Smooth muscle cell (in vitro differentiated cells): Measurements from ENCODE around the gene KRTAP19-1. TPM values are rescaled to one million over a fixed set of nuclear protein-coding genes. Genes with fewer than 3 reads are reported as not detected.

ENCODE experiments used
- DNase-seq: peaks from one replicate; lab custom pipeline; 2025; ENCODE audit not compliant: unreplicated experiment; lab: John Stamatoyannopoulos, UW
- H2AFZ ChIP-seq: fragments of 200-600 bp; sonication (generic); 2 replicates; pipeline ENCODE4 v1.6.0; 2016; ENCODE audit warnings: antibody characterized with exemption, low read depth, mild to moderate bottlenecking
- H3F3A ChIP-seq: fragments of 200-600 bp; sonication (generic); 2 replicates; pipeline ENCODE4 v1.6.0; 2017; ENCODE audit warnings: antibody characterized with exemption, low read depth
- H3K27ac ChIP-seq: fragments of 200-600 bp; sonication (generic); 2 replicates; pipeline ENCODE4 v1.5.1; 2016; ENCODE audit warnings: low read depth, mild to moderate bottlenecking
- H3K27me3 ChIP-seq: fragments of 200-600 bp; sonication (generic); 2 replicates; pipeline ENCODE4 v1.6.1; 2016; ENCODE audit warnings: low read depth, mild to moderate bottlenecking
- H3K36me3 ChIP-seq: fragments of 200-600 bp; sonication (generic); 2 replicates; pipeline ENCODE4 v1.5.1; 2016; ENCODE audit warnings: low read depth
- H3K4me1 ChIP-seq: fragments of 200-600 bp; sonication (generic); 2 replicates; pipeline ENCODE4 v1.5.1; 2016; ENCODE audit warnings: low read depth
- H3K4me2 ChIP-seq: fragments of 200-600 bp; sonication (generic); 2 replicates; pipeline ENCODE4 v1.6.0; 2016; ENCODE audit warnings: mild to moderate bottlenecking
- H3K4me3 ChIP-seq: fragments of 200-600 bp; sonication (generic); 2 replicates; pipeline ENCODE4 v1.5.1; 2016; ENCODE audit warnings: mild to moderate bottlenecking
- H3K79me2 ChIP-seq: fragments of 200-600 bp; sonication (generic); 2 replicates; pipeline ENCODE4 v1.6.0; 2016; ENCODE audit warnings: low read depth, mild to moderate bottlenecking
- H3K9ac ChIP-seq: fragments of 200-600 bp; sonication (generic); 2 replicates; pipeline ENCODE4 v1.6.0; 2016; ENCODE audit warnings: low read depth
- H3K9me3 ChIP-seq: fragments of 200-600 bp; sonication (generic); replicated peaks from 2 replicates; pipeline ENCODE4 v1.5.1; 2016; ENCODE audit warnings: low read depth
- H4K20me1 ChIP-seq: fragments of 200-600 bp; sonication (generic); 2 replicates; pipeline ENCODE4 v1.6.0; 2016; ENCODE audit warnings: low read depth
- WGBS: methylation state at CpG from one replicate; pipeline ENCODE4 v1.1.7; 2016; ENCODE audit warnings: low lambda C conversion rate; 5-methylcytosine and 5-hydroxymethylcytosine counted together
- polyA plus RNA-seq: library from polyadenylated mRNA; unstranded; fragments of >200 nt; fragmentation: Nextera tagmentation; extraction: Ambion mirVana; gene quantifications from 2 replicates; pipeline ENCODE4 v1.2.1, GENCODE V29; 2016
- small RNA-seq: library from RNA; depleted of rRNA; stranded (forward); fragments of <200 nt; gene quantifications from one replicate; pipeline ENCODE3, GENCODE V24; 2014
- total RNA-seq: library from RNA; depleted of rRNA; stranded (reverse); fragments of >200 nt; gene quantifications from 2 replicates; pipeline ENCODE4 v1.2.3, GENCODE V29; 2014
- TF ChIP-seq, protein P1 (sequence below): fragments of 200-600 bp; sonication (generic); IDR thresholded peaks from 2 replicates; pipeline ENCODE4 v1.5.1; 2017; ENCODE audit warnings: borderline replicate concordance, mild to moderate bottlenecking, antibody characterized with exemption; ENCODE audit not compliant: insufficient read depth, poor library complexity, severe bottlenecking

Gene KRTAP19-1
- total and polyA plus RNA-seq, 2 experiments from 2014 or later: 0.72 TPM; not detected in 1

GRCh38 chr21:30434033-30434631, 46.0 kb downstream of the KRTAP19-1 start:
- Histone ChIP-seq H4K20me1 (no peaks in the 10 kb centered on the region), H3K9me3 (no peaks in the 10 kb centered on the region), H3K9ac (no peak overlapping the region), H3K36me3 (no peaks in the 10 kb centered on the region), H3K4me2 (no peak overlapping the region), H3K27ac (no peak overlapping the region), H3K4me1 (no peaks in the 10 kb centered on the region), H3K4me3 (no peak overlapping the region), H3F3A (no peaks in the 10 kb centered on the region), H3K79me2 (no peaks in the 10 kb centered on the region), H3K27me3 (peaks cover 4% of the 10 kb centered on the region), H2AFZ (no peak overlapping the region)
- TF ChIP-seq, protein P1, sequence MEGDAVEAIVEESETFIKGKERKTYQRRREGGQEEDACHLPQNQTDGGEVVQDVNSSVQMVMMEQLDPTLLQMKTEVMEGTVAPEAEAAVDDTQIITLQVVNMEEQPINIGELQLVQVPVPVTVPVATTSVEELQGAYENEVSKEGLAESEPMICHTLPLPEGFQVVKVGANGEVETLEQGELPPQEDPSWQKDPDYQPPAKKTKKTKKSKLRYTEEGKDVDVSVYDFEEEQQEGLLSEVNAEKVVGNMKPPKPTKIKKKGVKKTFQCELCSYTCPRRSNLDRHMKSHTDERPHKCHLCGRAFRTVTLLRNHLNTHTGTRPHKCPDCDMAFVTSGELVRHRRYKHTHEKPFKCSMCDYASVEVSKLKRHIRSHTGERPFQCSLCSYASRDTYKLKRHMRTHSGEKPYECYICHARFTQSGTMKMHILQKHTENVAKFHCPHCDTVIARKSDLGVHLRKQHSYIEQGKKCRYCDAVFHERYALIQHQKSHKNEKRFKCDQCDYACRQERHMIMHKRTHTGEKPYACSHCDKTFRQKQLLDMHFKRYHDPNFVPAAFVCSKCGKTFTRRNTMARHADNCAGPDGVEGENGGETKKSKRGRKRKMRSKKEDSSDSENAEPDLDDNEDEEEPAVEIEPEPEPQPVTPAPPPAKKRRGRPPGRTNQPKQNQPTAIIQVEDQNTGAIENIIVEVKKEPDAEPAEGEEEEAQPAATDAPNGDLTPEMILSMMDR: peak; percentile 59
- no peak for DNase-seq
- WGBS: 24% methylated on average over 10 of the region's 10 CpGs

DNA sequence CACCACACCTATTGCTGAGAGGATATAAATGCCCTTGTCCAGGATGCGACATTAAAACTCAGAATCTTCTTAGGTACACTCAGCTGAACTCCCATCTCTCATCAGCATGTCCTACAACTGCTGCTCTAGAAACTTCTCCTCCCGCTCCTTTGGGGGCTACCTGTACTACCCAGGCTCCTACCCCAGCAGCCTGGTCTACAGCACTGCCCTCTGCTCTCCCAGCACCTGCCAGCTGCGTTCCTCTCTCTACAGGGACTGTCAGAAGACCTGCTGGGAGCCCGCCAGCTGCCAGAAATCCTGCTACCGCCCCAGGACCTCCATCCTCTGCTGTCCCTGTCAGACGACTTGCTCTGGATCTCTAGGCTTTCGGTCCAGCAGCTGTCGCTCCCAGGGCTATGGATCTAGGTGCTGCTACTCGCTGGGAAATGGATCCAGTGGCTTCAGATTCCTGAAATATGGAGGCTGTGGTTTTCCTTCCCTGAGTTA, 50.0 kb downstream of the KRTAP19-1 start, which contains the start of gene KRTAP13-4:
Gene KRTAP13-4, plus strand, starts transcription at position 51 of the 486 bp plus-strand sequence. Its CDS starts 56 bp downstream, at position 107.
- H4K20me1 ChIP-seq: no peaks in the 10 kb centered on the region
- WGBS: 78% methylated on average over 9 of the region's 9 CpGs
- H3K9me3 ChIP-seq: no peaks in the 10 kb centered on the region
- H3K27ac ChIP-seq: no peak within 1 kb of the TSS
- H3K27me3 ChIP-seq: peaks cover 4% of the 10 kb centered on the region
- H3K36me3 ChIP-seq: no peaks in the 10 kb centered on the region
- no peak within 1 kb of the TSS for H3K9ac ChIP-seq
- H3K4me2 ChIP-seq: no peak within 1 kb of the TSS
- no peak within 1 kb of the TSS for H2AFZ ChIP-seq
- H3K79me2 ChIP-seq: no peaks in the 10 kb centered on the region
- TF ChIP-seq, protein P1: no peak
- no peak within 1 kb of the TSS for H3K4me3 ChIP-seq
- no peaks in the 10 kb centered on the region for H3K4me1 ChIP-seq
- DNase-seq: no peak
- no peaks in the 10 kb centered on the region for H3F3A ChIP-seq

Small RNAs within 50 kb of the gene (small RNA-seq; reads per million reads assigned to genes)
- gene AP000567.1: not detected
- not detected for gene KRTAP19-10P
- gene KRTAP19-9P: not detected

Other genes starting within 250 kb of the KRTAP19-1 start
- not detected in 2 replicates for gene KRTAP24-1, start 197.4 kb downstream of the KRTAP19-1 start, total RNA-seq
- gene KRTAP24-1, start 197.4 kb downstream of the KRTAP19-1 start, polyA plus RNA-seq: not detected in 2 replicates
- gene KRTAP25-1, start 190.9 kb downstream of the KRTAP19-1 start, total RNA-seq: not detected in 2 replicates
- gene KRTAP25-1, start 190.9 kb downstream of the KRTAP19-1 start, polyA plus RNA-seq: not detected in 2 replicates
- not detected in 2 replicates for gene KRTAP26-1, start 160.1 kb downstream of the KRTAP19-1 start, total RNA-seq
- not detected in 2 replicates for gene KRTAP26-1, start 160.1 kb downstream of the KRTAP19-1 start, polyA plus RNA-seq
- not detected in 2 replicates for gene KRTAP27-1, start 142.7 kb downstream of the KRTAP19-1 start, total RNA-seq
- gene KRTAP27-1, start 142.7 kb downstream of the KRTAP19-1 start, polyA plus RNA-seq: not detected in 2 replicates
- not detected in 2 replicates for gene KRTAP23-1, start 131.8 kb downstream of the KRTAP19-1 start, total RNA-seq
- gene KRTAP23-1, start 131.8 kb downstream of the KRTAP19-1 start, polyA plus RNA-seq: not detected in 2 replicates
- gene KRTAP13-2, start 108.1 kb downstream of the KRTAP19-1 start, total RNA-seq: not detected in 2 replicates
- not detected in 2 replicates for gene KRTAP13-2, start 108.1 kb downstream of the KRTAP19-1 start, polyA plus RNA-seq
- not detected in 2 replicates for gene KRTAP13-1, start 84.3 kb downstream of the KRTAP19-1 start, total RNA-seq
- not detected in 2 replicates for gene KRTAP13-1, start 84.3 kb downstream of the KRTAP19-1 start, polyA plus RNA-seq
- not detected in 2 replicates for gene KRTAP13-3, start 54.4 kb downstream of the KRTAP19-1 start, total RNA-seq
- not detected in 2 replicates for gene KRTAP13-3, start 54.4 kb downstream of the KRTAP19-1 start, polyA plus RNA-seq
- gene KRTAP13-4, start 50.1 kb downstream of the KRTAP19-1 start, total RNA-seq: not detected in 2 replicates
- gene KRTAP13-4, start 50.1 kb downstream of the KRTAP19-1 start, polyA plus RNA-seq: not detected in 2 replicates
- gene KRTAP15-1, start 40.1 kb downstream of the KRTAP19-1 start, total RNA-seq: not detected in 2 replicates
- gene KRTAP15-1, start 40.1 kb downstream of the KRTAP19-1 start, polyA plus RNA-seq: not detected in 2 replicates
- not detected in 2 replicates for gene KRTAP19-2, start 7.1 kb upstream of the KRTAP19-1 start, total RNA-seq
- gene KRTAP19-2, start 7.1 kb upstream of the KRTAP19-1 start, polyA plus RNA-seq: not detected in 2 replicates
- not detected in 2 replicates for gene KRTAP19-3, start 11.6 kb upstream of the KRTAP19-1 start, total RNA-seq
- not detected in 2 replicates for gene KRTAP19-3, start 11.6 kb upstream of the KRTAP19-1 start, polyA plus RNA-seq
- gene KRTAP19-4, start 16.8 kb upstream of the KRTAP19-1 start, total RNA-seq: not detected in 2 replicates
- not detected in 2 replicates for gene KRTAP19-4, start 16.8 kb upstream of the KRTAP19-1 start, polyA plus RNA-seq
- gene KRTAP19-5, start 21.8 kb upstream of the KRTAP19-1 start, total RNA-seq: not detected in 2 replicates
- gene KRTAP19-5, start 21.8 kb upstream of the KRTAP19-1 start, polyA plus RNA-seq: not detected in 2 replicates
- not detected in 2 replicates for gene KRTAP19-6, start 61.5 kb upstream of the KRTAP19-1 start, total RNA-seq
- gene KRTAP19-6, start 61.5 kb upstream of the KRTAP19-1 start, polyA plus RNA-seq: not detected in 2 replicates
- gene KRTAP19-7, start 80.9 kb upstream of the KRTAP19-1 start, total RNA-seq: not detected in 2 replicates
- gene KRTAP19-7, start 80.9 kb upstream of the KRTAP19-1 start, polyA plus RNA-seq: not detected in 2 replicates
- gene KRTAP22-2, start 110.0 kb upstream of the KRTAP19-1 start, total RNA-seq: not detected in 2 replicates
- gene KRTAP22-2, start 110.0 kb upstream of the KRTAP19-1 start, polyA plus RNA-seq: not detected in 2 replicates
- not detected in 2 replicates for gene KRTAP6-3, start 112.1 kb upstream of the KRTAP19-1 start, total RNA-seq
- gene KRTAP6-3, start 112.1 kb upstream of the KRTAP19-1 start, polyA plus RNA-seq: not detected in 2 replicates
- not detected in 2 replicates for gene KRTAP6-2, start 118.5 kb upstream of the KRTAP19-1 start, total RNA-seq
- gene KRTAP6-2, start 118.5 kb upstream of the KRTAP19-1 start, polyA plus RNA-seq: not detected in 2 replicates
- not detected in 2 replicates for gene KRTAP22-1, start 120.7 kb upstream of the KRTAP19-1 start, total RNA-seq
- not detected in 2 replicates for gene KRTAP22-1, start 120.7 kb upstream of the KRTAP19-1 start, polyA plus RNA-seq
- gene KRTAP6-1, start 133.6 kb upstream of the KRTAP19-1 start, total RNA-seq: not detected in 2 replicates
- gene KRTAP6-1, start 133.6 kb upstream of the KRTAP19-1 start, polyA plus RNA-seq: not detected in 2 replicates
- gene KRTAP20-1, start 136.1 kb upstream of the KRTAP19-1 start, total RNA-seq: not detected in 2 replicates
- not detected in 2 replicates for gene KRTAP20-1, start 136.1 kb upstream of the KRTAP19-1 start, polyA plus RNA-seq
- not detected in 2 replicates for gene KRTAP20-4, start 140.3 kb upstream of the KRTAP19-1 start, total RNA-seq
- not detected in 2 replicates for gene KRTAP20-4, start 140.3 kb upstream of the KRTAP19-1 start, polyA plus RNA-seq
- not detected in 2 replicates for gene KRTAP20-2, start 154.8 kb upstream of the KRTAP19-1 start, total RNA-seq
- not detected in 2 replicates for gene KRTAP20-2, start 154.8 kb upstream of the KRTAP19-1 start, polyA plus RNA-seq
- gene KRTAP20-3, start 162.5 kb upstream of the KRTAP19-1 start, total RNA-seq: not detected in 2 replicates
- not detected in 2 replicates for gene KRTAP20-3, start 162.5 kb upstream of the KRTAP19-1 start, polyA plus RNA-seq
- gene KRTAP21-3, start 238.4 kb upstream of the KRTAP19-1 start, total RNA-seq: not detected in 2 replicates
- not detected in 2 replicates for gene KRTAP21-3, start 238.4 kb upstream of the KRTAP19-1 start, polyA plus RNA-seq